Smooth muscle cell (in vitro differentiated cells): ENCODE data around the gene CTXND2. TPM values are rescaled to one million over a fixed set of nuclear protein-coding genes. Genes with fewer than 3 reads are reported as not detected.

Source experiments
- DNase-seq: peaks from one replicate; lab custom pipeline; 2025; ENCODE audit not compliant: unreplicated experiment; lab: John Stamatoyannopoulos, UW
- H2AFZ ChIP-seq: fragments of 200-600 bp; sonication (generic); 2 replicates; pipeline ENCODE4 v1.6.0; 2016; ENCODE audit warnings: antibody characterized with exemption, low read depth, mild to moderate bottlenecking
- H3F3A ChIP-seq: fragments of 200-600 bp; sonication (generic); 2 replicates; pipeline ENCODE4 v1.6.0; 2017; ENCODE audit warnings: antibody characterized with exemption, low read depth
- H3K27ac ChIP-seq: fragments of 200-600 bp; sonication (generic); 2 replicates; pipeline ENCODE4 v1.5.1; 2016; ENCODE audit warnings: low read depth, mild to moderate bottlenecking
- H3K27me3 ChIP-seq: fragments of 200-600 bp; sonication (generic); 2 replicates; pipeline ENCODE4 v1.6.1; 2016; ENCODE audit warnings: low read depth, mild to moderate bottlenecking
- H3K36me3 ChIP-seq: fragments of 200-600 bp; sonication (generic); 2 replicates; pipeline ENCODE4 v1.5.1; 2016; ENCODE audit warnings: low read depth
- H3K4me1 ChIP-seq: fragments of 200-600 bp; sonication (generic); 2 replicates; pipeline ENCODE4 v1.5.1; 2016; ENCODE audit warnings: low read depth
- H3K4me2 ChIP-seq: fragments of 200-600 bp; sonication (generic); 2 replicates; pipeline ENCODE4 v1.6.0; 2016; ENCODE audit warnings: mild to moderate bottlenecking
- H3K4me3 ChIP-seq: fragments of 200-600 bp; sonication (generic); 2 replicates; pipeline ENCODE4 v1.5.1; 2016; ENCODE audit warnings: mild to moderate bottlenecking
- H3K79me2 ChIP-seq: fragments of 200-600 bp; sonication (generic); 2 replicates; pipeline ENCODE4 v1.6.0; 2016; ENCODE audit warnings: low read depth, mild to moderate bottlenecking
- H3K9ac ChIP-seq: fragments of 200-600 bp; sonication (generic); 2 replicates; pipeline ENCODE4 v1.6.0; 2016; ENCODE audit warnings: low read depth
- H3K9me3 ChIP-seq: fragments of 200-600 bp; sonication (generic); replicated peaks from 2 replicates; pipeline ENCODE4 v1.5.1; 2016; ENCODE audit warnings: low read depth
- H4K20me1 ChIP-seq: fragments of 200-600 bp; sonication (generic); 2 replicates; pipeline ENCODE4 v1.6.0; 2016; ENCODE audit warnings: low read depth
- CTCF ChIP-seq: fragments of 200-600 bp; sonication (generic); IDR thresholded peaks from 2 replicates; pipeline ENCODE4 v1.5.1; 2017; ENCODE audit warnings: borderline replicate concordance, mild to moderate bottlenecking, antibody characterized with exemption; ENCODE audit not compliant: insufficient read depth, poor library complexity, severe bottlenecking
- WGBS: methylation state at CpG from one replicate; pipeline ENCODE4 v1.1.7; 2016; ENCODE audit warnings: low lambda C conversion rate; 5-methylcytosine and 5-hydroxymethylcytosine counted together
- polyA plus RNA-seq: library from polyadenylated mRNA; unstranded; fragments of >200 nt; fragmentation: Nextera tagmentation; extraction: Ambion mirVana; gene quantifications from 2 replicates; pipeline ENCODE4 v1.2.1, GENCODE V29; 2016
- total RNA-seq: library from RNA; depleted of rRNA; stranded (reverse); fragments of >200 nt; gene quantifications from 2 replicates; pipeline ENCODE4 v1.2.3, GENCODE V29; 2014

CTXND2 gene
- total and polyA plus RNA-seq, 2 experiments from 2014 or later, result not detected

- DNase-seq, result no peak
- TF ChIP-seq CTCF, result no peak
- no peak overlapping the region for H3K4me2 ChIP-seq
- peaks cover 18% of the 10 kb centered on the region for H3F3A ChIP-seq
- no peak overlapping the region for H3K9ac ChIP-seq
- H3K79me2 ChIP-seq, result no peaks in the 10 kb centered on the region
- H3K4me3 ChIP-seq, result no peak overlapping the region
- WGBS, result 40% methylated on average over 4 of the region's 4 CpGs
- H3K27ac ChIP-seq, result no peak overlapping the region
- no peaks in the 10 kb centered on the region for H3K4me1 ChIP-seq
- H4K20me1 ChIP-seq, result no peaks in the 10 kb centered on the region
- no peak overlapping the region for H2AFZ ChIP-seq
- H3K27me3 ChIP-seq, result no peaks in the 10 kb centered on the region
- H3K9me3 ChIP-seq, result no peaks in the 10 kb centered on the region
- H3K36me3 ChIP-seq, result peaks cover 8% of the 10 kb centered on the region
Measured at GRCh38 chr1:150961756-150962155, 74.8 kb downstream of the CTXND2 start.

Other genes with a start within 250 kb of the CTXND2 start
- 10.7 and 15.3 TPM in 2 replicates for gene GOLPH3L, start 190.0 kb upstream of the CTXND2 start, total RNA-seq
- gene GOLPH3L, start 190.0 kb upstream of the CTXND2 start, polyA plus RNA-seq, result 9.9 and 16.2 TPM in 2 replicates
- not detected in 2 replicates for gene HORMAD1, start 166.2 kb upstream of the CTXND2 start, total RNA-seq
- gene HORMAD1, start 166.2 kb upstream of the CTXND2 start, polyA plus RNA-seq, result not detected in 2 replicates
- gene CTSS, start 121.4 kb upstream of the CTXND2 start, total RNA-seq, result 1.0 and 2.8 TPM in 2 replicates
- 1.3 and 1.4 TPM in 2 replicates for gene CTSS, start 121.4 kb upstream of the CTXND2 start, polyA plus RNA-seq
- 12.2 and 14.6 TPM in 2 replicates for gene CTSK, start 78.9 kb upstream of the CTXND2 start, total RNA-seq
- gene CTSK, start 78.9 kb upstream of the CTXND2 start, polyA plus RNA-seq, result 11.5 and 12.4 TPM in 2 replicates
- 33.8 and 35.8 TPM in 2 replicates for gene ARNT, start 10.5 kb upstream of the CTXND2 start, total RNA-seq
- gene ARNT, start 10.5 kb upstream of the CTXND2 start, polyA plus RNA-seq, result 28.8 and 33.7 TPM in 2 replicates
- gene SETDB1, start 39.2 kb downstream of the CTXND2 start, total RNA-seq, result 19.1 and 36.6 TPM in 2 replicates
- 11.3 and 11.6 TPM in 2 replicates for gene SETDB1, start 39.2 kb downstream of the CTXND2 start, polyA plus RNA-seq
- 80.0 and 81.8 TPM in 2 replicates for gene CERS2, start 87.7 kb downstream of the CTXND2 start, total RNA-seq
- gene CERS2, start 87.7 kb downstream of the CTXND2 start, polyA plus RNA-seq, result 96.3 and 108 TPM in 2 replicates
- 0.67 and 2.6 TPM in 2 replicates for gene ANXA9, start 95.2 kb downstream of the CTXND2 start, total RNA-seq
- gene ANXA9, start 95.2 kb downstream of the CTXND2 start, polyA plus RNA-seq, result 0.19 and 0.31 TPM in 2 replicates
- gene MINDY1, start 119.8 kb downstream of the CTXND2 start, total RNA-seq, result 3.2 and 4.9 TPM in 2 replicates
- gene MINDY1, start 119.8 kb downstream of the CTXND2 start, polyA plus RNA-seq, result 2.4 and 8.5 TPM in 2 replicates
- 15.2 and 16.8 TPM in 2 replicates for gene PRUNE1, start 121.3 kb downstream of the CTXND2 start, total RNA-seq
- gene PRUNE1, start 121.3 kb downstream of the CTXND2 start, polyA plus RNA-seq, result 10.1 and 19.5 TPM in 2 replicates
- 5.3 and 5.6 TPM in 2 replicates for gene BNIPL, start 149.4 kb downstream of the CTXND2 start, total RNA-seq
- gene BNIPL, start 149.4 kb downstream of the CTXND2 start, polyA plus RNA-seq, result 0.93 and 1.2 TPM in 2 replicates
- gene C1orf56, start 160.6 kb downstream of the CTXND2 start, total RNA-seq, result 1.2 and 1.6 TPM in 2 replicates
- 4.4 and 8.0 TPM in 2 replicates for gene C1orf56, start 160.6 kb downstream of the CTXND2 start, polyA plus RNA-seq
- gene CDC42SE1, start 172.5 kb downstream of the CTXND2 start, total RNA-seq, result 63.3 and 75.9 TPM in 2 replicates
- gene CDC42SE1, start 172.5 kb downstream of the CTXND2 start, polyA plus RNA-seq, result 15.2 and 20.8 TPM in 2 replicates
- gene MLLT11, start 173.3 kb downstream of the CTXND2 start, total RNA-seq, result 50.1 and 53.4 TPM in 2 replicates
- gene MLLT11, start 173.3 kb downstream of the CTXND2 start, polyA plus RNA-seq, result 73.2 and 74.2 TPM in 2 replicates
- gene GABPB2, start 183.6 kb downstream of the CTXND2 start, total RNA-seq, result 3.6 and 9.1 TPM in 2 replicates
- gene GABPB2, start 183.6 kb downstream of the CTXND2 start, polyA plus RNA-seq, result 1.3 and 3.0 TPM in 2 replicates